HL-60 (cell line): ENCODE measurements around the gene ATP6V1F.
A peak's percentile ranks its signal among the peaks of the same experiment; 100 is the strongest.

Experiments
- DNase-seq, 2 experiments: peaks; one replicate each; pipeline ENCODE4 v3.0.0-alpha.2; 2010 to 2020; ENCODE audit warnings: low read depth in 1 of 2, low spot score in 1 of 2
- H3K27ac ChIP-seq: fragments of 250-450 bp; sonication (Bioruptor Pico); replicated peaks from 2 replicates; pipeline ENCODE4 v1.5.1; 2020; ENCODE audit warnings: mild to moderate bottlenecking, moderate library complexity
- H3K27me3 ChIP-seq: fragments of 250-450 bp; sonication (Bioruptor Pico); 2 replicates; pipeline ENCODE4 v1.5.1; 2021; ENCODE audit warnings: mild to moderate bottlenecking, moderate library complexity; ENCODE audit not compliant: insufficient read depth, poor library complexity, severe bottlenecking
- H3K4me3 ChIP-seq: replicated peaks from 2 replicates; pipeline ENCODE4 v1.5.1; 2011; ENCODE audit warnings: mild to moderate bottlenecking, control low read depth, low read length; ENCODE audit not compliant: insufficient read depth
- GABPA ChIP-seq: IDR thresholded peaks from 2 replicates; pipeline ENCODE4 v1.6.1; 2012; ENCODE audit warnings: low read depth
- POLR2AphosphoS5 ChIP-seq: IDR thresholded peaks from 2 replicates; pipeline ENCODE4 v1.6.1; 2012; ENCODE audit warnings: low read depth
- REST ChIP-seq: IDR thresholded peaks from 2 replicates; pipeline ENCODE4 v1.6.1; 2012; ENCODE audit warnings: low read depth; ENCODE audit not compliant: insufficient replicate concordance
- SPI1 ChIP-seq: IDR thresholded peaks from 2 replicates; pipeline ENCODE4 v1.6.1; 2012; ENCODE audit warnings: low read depth, mild to moderate bottlenecking, borderline replicate concordance
- TF ChIP-seq, protein P1 (sequence below): IDR thresholded peaks from one replicate; pipeline ENCODE4 v1.5.1; 2011; ENCODE audit warnings: low read length, control low read depth, inconsistent platforms; ENCODE audit not compliant: insufficient read depth

Gene ATP6V1F

GRCh38 chr7:128879939-128880746, 17.5 kb downstream of the ATP6V1F start:
- no peaks in the 10 kb centered on the region for H3K27me3 ChIP-seq
- H3K4me3 ChIP-seq: no peak overlapping the region
- H3K27ac ChIP-seq: no peak overlapping the region
- DNase-seq: peak in 1 of 2 experiments; percentile 19
- TF ChIP-seq, protein P1, sequence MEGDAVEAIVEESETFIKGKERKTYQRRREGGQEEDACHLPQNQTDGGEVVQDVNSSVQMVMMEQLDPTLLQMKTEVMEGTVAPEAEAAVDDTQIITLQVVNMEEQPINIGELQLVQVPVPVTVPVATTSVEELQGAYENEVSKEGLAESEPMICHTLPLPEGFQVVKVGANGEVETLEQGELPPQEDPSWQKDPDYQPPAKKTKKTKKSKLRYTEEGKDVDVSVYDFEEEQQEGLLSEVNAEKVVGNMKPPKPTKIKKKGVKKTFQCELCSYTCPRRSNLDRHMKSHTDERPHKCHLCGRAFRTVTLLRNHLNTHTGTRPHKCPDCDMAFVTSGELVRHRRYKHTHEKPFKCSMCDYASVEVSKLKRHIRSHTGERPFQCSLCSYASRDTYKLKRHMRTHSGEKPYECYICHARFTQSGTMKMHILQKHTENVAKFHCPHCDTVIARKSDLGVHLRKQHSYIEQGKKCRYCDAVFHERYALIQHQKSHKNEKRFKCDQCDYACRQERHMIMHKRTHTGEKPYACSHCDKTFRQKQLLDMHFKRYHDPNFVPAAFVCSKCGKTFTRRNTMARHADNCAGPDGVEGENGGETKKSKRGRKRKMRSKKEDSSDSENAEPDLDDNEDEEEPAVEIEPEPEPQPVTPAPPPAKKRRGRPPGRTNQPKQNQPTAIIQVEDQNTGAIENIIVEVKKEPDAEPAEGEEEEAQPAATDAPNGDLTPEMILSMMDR: peak; percentile 41
- TF ChIP-seq REST: no peak

- TF ChIP-seq POLR2AphosphoS5: no peak
- TF ChIP-seq SPI1: no peak
- Histone ChIP-seq H3K27me3 (no peaks in the 10 kb centered on the region), H3K27ac (no peak overlapping the region), H3K4me3 (no peak overlapping the region)
- no peak for DNase-seq
Observed at GRCh38 chr7:128880791-128881457, 18.3 kb downstream of the ATP6V1F start.

- no peak for DNase-seq
- Histone ChIP-seq H3K27me3 (no peaks in the 10 kb centered on the region), H3K27ac (no peak overlapping the region), H3K4me3 (no peak overlapping the region)
- no peak for TF ChIP-seq POLR2AphosphoS5
Observed at GRCh38 chr7:128881458-128882125, 18.9 kb downstream of the ATP6V1F start.

- Histone ChIP-seq H3K27ac (no peak overlapping the region), H3K4me3 (no peak overlapping the region), H3K27me3 (no peaks in the 10 kb centered on the region)
- DNase-seq: no peak
- no peak for TF ChIP-seq REST
- TF ChIP-seq, protein P1: no peak
- TF ChIP-seq POLR2AphosphoS5: no peak
- TF ChIP-seq SPI1: no peak
- no peak for TF ChIP-seq GABPA
Observed at GRCh38 chr7:128882134-128882533, 19.5 kb downstream of the ATP6V1F start.
